Measurements from ENCODE around the gene PLK1.

PLK1 gene

GRCh38 chr16:23679986-23680336 lies 1.3 kb downstream of the PLK1 start:
- no peak for DNase-seq (ENCODE audit: extremely low read depth, low read depth)

GRCh38 chr16:23682181-23682580 lies 3.5 kb downstream of the PLK1 start:
- TF ChIP-seq, protein P1, sequence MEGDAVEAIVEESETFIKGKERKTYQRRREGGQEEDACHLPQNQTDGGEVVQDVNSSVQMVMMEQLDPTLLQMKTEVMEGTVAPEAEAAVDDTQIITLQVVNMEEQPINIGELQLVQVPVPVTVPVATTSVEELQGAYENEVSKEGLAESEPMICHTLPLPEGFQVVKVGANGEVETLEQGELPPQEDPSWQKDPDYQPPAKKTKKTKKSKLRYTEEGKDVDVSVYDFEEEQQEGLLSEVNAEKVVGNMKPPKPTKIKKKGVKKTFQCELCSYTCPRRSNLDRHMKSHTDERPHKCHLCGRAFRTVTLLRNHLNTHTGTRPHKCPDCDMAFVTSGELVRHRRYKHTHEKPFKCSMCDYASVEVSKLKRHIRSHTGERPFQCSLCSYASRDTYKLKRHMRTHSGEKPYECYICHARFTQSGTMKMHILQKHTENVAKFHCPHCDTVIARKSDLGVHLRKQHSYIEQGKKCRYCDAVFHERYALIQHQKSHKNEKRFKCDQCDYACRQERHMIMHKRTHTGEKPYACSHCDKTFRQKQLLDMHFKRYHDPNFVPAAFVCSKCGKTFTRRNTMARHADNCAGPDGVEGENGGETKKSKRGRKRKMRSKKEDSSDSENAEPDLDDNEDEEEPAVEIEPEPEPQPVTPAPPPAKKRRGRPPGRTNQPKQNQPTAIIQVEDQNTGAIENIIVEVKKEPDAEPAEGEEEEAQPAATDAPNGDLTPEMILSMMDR (IDR thresholded peaks at IDR 0.05; ENCODE audit: low read depth, low read length, missing control alignments) = no peak
- no peak for DNase-seq (ENCODE audit: extremely low read depth, low read depth)
- H3K4me3 ChIP-seq (replicated peaks; ENCODE audit: low read depth, low read length) = no peak overlapping the region

More at GRCh38 chr16:23679986-23680336, 1.3 kb downstream of the PLK1 start:
- TF ChIP-seq, protein P1 (IDR thresholded peaks at IDR 0.05; ENCODE audit: low read depth, low read length, missing control alignments) = no peak
- peak overlapping the region; percentile 80 for H3K4me3 ChIP-seq (replicated peaks; ENCODE audit: low read depth, low read length)

DNA sequence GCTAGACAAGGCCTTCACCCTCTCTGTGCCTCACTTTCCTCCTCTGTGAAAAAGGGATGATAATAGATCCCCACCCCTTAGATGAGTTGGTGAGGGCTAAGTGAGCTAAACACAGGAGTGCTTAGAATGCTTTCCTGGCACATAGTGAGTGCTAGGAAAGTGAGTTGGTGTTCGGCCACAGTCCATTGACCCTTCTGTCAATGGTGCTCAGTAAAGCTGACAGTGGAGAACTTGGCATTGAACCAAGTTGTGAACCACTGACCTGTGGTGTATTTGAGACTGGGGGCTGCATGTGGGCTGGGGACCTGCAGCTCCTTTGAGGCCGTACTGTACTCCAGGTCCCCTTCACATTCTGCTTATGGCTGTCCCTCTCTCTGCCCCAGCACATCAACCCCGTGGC lies 4.8 kb downstream of the PLK1 start:
- DNase-seq (ENCODE audit: extremely low read depth, low read depth) = no peak
- TF ChIP-seq, protein P1 (IDR thresholded peaks at IDR 0.05; ENCODE audit: low read depth, low read length, missing control alignments) = no peak
- H3K4me3 ChIP-seq (replicated peaks; ENCODE audit: low read depth, low read length) = no peak overlapping the region

- no peak overlapping the region for H3K4me3 ChIP-seq (replicated peaks; ENCODE audit: low read depth, low read length)
- TF ChIP-seq, protein P1 (IDR thresholded peaks at IDR 0.05; ENCODE audit: low read depth, low read length, missing control alignments) = no peak
- no peak for DNase-seq (ENCODE audit: extremely low read depth, low read depth)
These were observed 8.5 kb downstream of the PLK1 start for GRCh38 chr16:23687034-23687808.

DNA sequence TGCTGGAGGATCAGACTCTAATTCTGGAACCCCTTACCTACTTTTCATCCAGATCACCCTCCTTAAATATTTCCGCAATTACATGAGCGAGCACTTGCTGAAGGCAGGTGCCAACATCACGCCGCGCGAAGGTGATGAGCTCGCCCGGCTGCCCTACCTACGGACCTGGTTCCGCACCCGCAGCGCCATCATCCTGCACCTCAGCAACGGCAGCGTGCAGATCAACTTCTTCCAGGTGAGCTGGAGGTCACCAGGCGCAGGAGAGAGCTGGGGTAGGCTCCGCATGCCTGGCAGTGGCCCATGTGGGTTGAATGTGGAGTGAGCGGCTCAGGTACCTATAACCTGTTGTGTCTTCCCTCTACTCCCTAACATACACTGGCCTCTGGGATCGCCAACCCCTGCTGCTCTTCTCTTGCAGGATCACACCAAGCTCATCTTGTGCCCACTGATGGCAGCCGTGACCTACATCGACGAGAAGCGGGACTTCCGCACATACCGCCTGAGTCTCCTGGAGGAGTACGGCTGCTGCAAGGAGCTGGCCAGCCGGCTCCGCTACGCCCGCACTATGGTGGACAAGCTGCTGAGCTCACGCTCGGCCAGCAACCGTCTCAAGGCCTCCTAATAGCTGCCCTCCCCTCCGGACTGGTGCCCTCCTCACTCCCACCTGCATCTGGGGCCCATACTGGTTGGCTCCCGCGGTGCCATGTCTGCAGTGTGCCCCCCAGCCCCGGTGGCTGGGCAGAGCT lies 10.9 kb downstream of the PLK1 start:
- H3K4me3 ChIP-seq (replicated peaks; ENCODE audit: low read depth, low read length) = no peak overlapping the region
- TF ChIP-seq, protein P1 (IDR thresholded peaks at IDR 0.05; ENCODE audit: low read depth, low read length, missing control alignments) = no peak
- DNase-seq (ENCODE audit: extremely low read depth, low read depth) = no peak

DNA sequence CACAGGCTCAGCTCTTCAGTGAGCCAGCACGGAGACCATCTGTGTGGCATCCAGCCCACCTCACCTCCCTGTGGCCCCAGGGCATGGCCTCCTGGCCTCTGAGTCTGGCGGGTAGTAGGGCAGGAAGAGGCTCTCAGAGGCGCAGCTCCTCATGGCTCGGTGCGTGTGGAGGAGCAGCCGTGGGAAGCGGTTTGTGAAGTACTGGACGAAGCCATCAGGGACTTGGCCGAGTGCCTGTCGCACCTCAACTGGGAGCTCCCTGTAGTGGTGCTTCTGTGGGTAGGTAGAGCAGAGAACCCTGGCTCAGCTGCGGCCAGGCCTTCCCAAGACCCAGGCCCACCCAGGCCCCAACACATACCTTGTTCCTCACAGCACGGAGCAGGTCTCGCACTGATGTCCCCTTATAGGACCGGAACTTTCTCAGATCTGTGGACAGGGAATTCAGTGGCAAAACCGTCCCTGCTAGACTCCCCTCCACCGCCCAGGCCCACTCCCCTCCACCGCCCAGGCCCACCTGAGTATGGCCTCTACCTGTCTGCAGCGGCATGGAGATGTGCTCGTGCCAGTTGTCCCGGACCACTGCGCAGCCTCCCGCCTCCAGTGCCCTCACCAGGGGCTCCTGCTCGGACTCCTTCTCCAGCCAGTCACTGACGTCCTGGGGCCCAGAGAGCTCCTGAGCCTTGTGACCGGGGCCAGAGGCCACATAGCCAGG lies 12.2 kb downstream of the PLK1 start:
- TF ChIP-seq, protein P1 (IDR thresholded peaks at IDR 0.05; ENCODE audit: low read depth, low read length, missing control alignments) = no peak
- H3K4me3 ChIP-seq (replicated peaks; ENCODE audit: low read depth, low read length) = no peak overlapping the region
- no peak for DNase-seq (ENCODE audit: extremely low read depth, low read depth)

All from HFF-Myc (cell line).